RWPE2 (cell line): ENCODE measurements around the gene NXN.
"Not testable (repeated sequence)": the region's sequence is repeated elsewhere in the genome, so short reads cannot be mapped to it uniquely, and the experiment has no call there.

Experiments used
- ATAC-seq: fragments of 200-7000 bp; cut with Tn5 transposase; 3 replicates; pipeline ENCODE4 v1.9.1; 2021; ENCODE audit warnings: low read depth
- DNase-seq: peaks from one replicate; pipeline ENCODE4 v3.0.0-alpha.2; 2020; ENCODE audit warnings: low spot score
- H3K27ac ChIP-seq: fragments of 450-650 bp; 2 replicates; pipeline ENCODE4 v1.5.1; 2017; ENCODE audit warnings: mild to moderate bottlenecking; ENCODE audit not compliant: poor library complexity, severe bottlenecking
- H3K27me3 ChIP-seq: fragments of 250-450 bp; sonication (Bioruptor Pico); 2 replicates; pipeline ENCODE4 v1.5.1; 2021; ENCODE audit warnings: mild to moderate bottlenecking, moderate library complexity; ENCODE audit not compliant: insufficient read depth, poor library complexity, severe bottlenecking
- H3K36me3 ChIP-seq: fragments of 250-450 bp; sonication (Bioruptor Pico); 2 replicates; pipeline ENCODE4 v1.5.1; 2020; ENCODE audit warnings: low read depth, mild to moderate bottlenecking, moderate library complexity
- H3K4me1 ChIP-seq: fragments of 250-450 bp; sonication (Bioruptor Pico); 2 replicates; pipeline ENCODE4 v1.5.1; 2021; ENCODE audit warnings: mild to moderate bottlenecking, moderate library complexity; ENCODE audit not compliant: insufficient read depth, poor library complexity, severe bottlenecking
- H3K4me3 ChIP-seq: fragments of 250-450 bp; sonication (Bioruptor Pico); 2 replicates; pipeline ENCODE4 v1.5.1; 2021; ENCODE audit warnings: mild to moderate bottlenecking, moderate library complexity; ENCODE audit not compliant: severe bottlenecking
- H3K9me3 ChIP-seq: fragments of 250-450 bp; sonication (Bioruptor Pico); 2 replicates; pipeline ENCODE4 v1.5.1; 2021; ENCODE audit warnings: mild to moderate bottlenecking, moderate library complexity; ENCODE audit not compliant: severe bottlenecking
- CTCF ChIP-seq: fragments of 450-650 bp; IDR thresholded peaks from one replicate; pipeline ENCODE4 v1.5.1; 2017; ENCODE audit warnings: mild to moderate bottlenecking, moderate library complexity; ENCODE audit not compliant: poor library complexity, severe bottlenecking

Gene NXN

GRCh38 chr17:1001640-1002411 is 22.2 kb upstream of the NXN start:
- Histone ChIP-seq H3K36me3 (peaks cover 62% of the 10 kb centered on the region), H3K4me1 (peaks cover 11% of the 10 kb centered on the region), H3K27me3 (no peaks in the 10 kb centered on the region), H3K9me3 (no peaks in the 10 kb centered on the region), H3K27ac (peak overlapping the region; percentile 13), H3K4me3 (no peak overlapping the region)
- DNase-seq, result peak; percentile 53
- no peak for ATAC-seq
- TF ChIP-seq CTCF, result no peak

- Histone ChIP-seq H3K27ac (peak overlapping the region; percentile 13), H3K36me3 (peaks cover 60% of the 10 kb centered on the region), H3K27me3 (no peaks in the 10 kb centered on the region), H3K9me3 (no peaks in the 10 kb centered on the region), H3K4me3 (no peak overlapping the region), H3K4me1 (peaks cover 11% of the 10 kb centered on the region)
- DNase-seq (no peak), ATAC-seq (no peak)
- TF ChIP-seq CTCF, result no peak
Measured at GRCh38 chr17:1000597-1001461, 21.3 kb upstream of the NXN start.

- ATAC-seq, result no peak
- no peak overlapping the region for H3K27ac ChIP-seq
- DNase-seq, result no peak
Measured at GRCh38 chr17:998111-998510, 18.5 kb upstream of the NXN start.

GRCh38 chr17:996554-997344 is 17.2 kb upstream of the NXN start, which contains the start of gene TIMM22:
Gene TIMM22 (plus strand): TSS chr17:997129. CDS start chr17:997143, 14 bp downstream.
- peak within 1 kb of the TSS; percentile 81 for H3K4me3 ChIP-seq
- H3K27ac ChIP-seq, result peak within 1 kb of the TSS; percentile 50
- H3K36me3 ChIP-seq, result peaks cover 39% of the 10 kb centered on the region
- peak; percentile 98 for TF ChIP-seq CTCF
- ATAC-seq (peak; percentile 94), DNase-seq (peak; percentile 91)
- H3K27me3 ChIP-seq, result no peaks in the 10 kb centered on the region
- H3K9me3 ChIP-seq, result no peaks in the 10 kb centered on the region
- peaks cover 8% of the 10 kb centered on the region for H3K4me1 ChIP-seq

More at GRCh38 chr17:998111-998510, 18.5 kb upstream of the NXN start:
- Histone ChIP-seq H3K9me3 (no peaks in the 10 kb centered on the region), H3K4me1 (peaks cover 11% of the 10 kb centered on the region), H3K4me3 (peak overlapping the region; percentile 81), H3K36me3 (peaks cover 52% of the 10 kb centered on the region), H3K27me3 (no peaks in the 10 kb centered on the region)
- TF ChIP-seq CTCF, result no peak

- H3K9me3 ChIP-seq, H3K27me3 ChIP-seq, H3K27ac ChIP-seq, H3K4me3 ChIP-seq, ATAC-seq, DNase-seq, H3K4me1 ChIP-seq: not testable (repeated sequence)
- peaks cover 25% of the 10 kb centered on the region for H3K36me3 ChIP-seq
Measured at GRCh38 chr17:995324-995723, 15.7 kb upstream of the NXN start.
